H1 (cell line): ENCODE results near the gene NLGN4X. TPM values are rescaled to one million over a fixed set of nuclear protein-coding genes. Genes with fewer than 3 reads are reported as not detected.

Experiments
- BRCA1 ChIP-seq: IDR thresholded peaks from 2 replicates; pipeline ENCODE4 v1.6.1; 2012; ENCODE audit warnings: low read depth, low read length, improper control_type of control experiment
- MAFK ChIP-seq: IDR thresholded peaks from 2 replicates; pipeline ENCODE4 v1.6.1; 2012; ENCODE audit warnings: low read depth, mild to moderate bottlenecking, improper control_type of control experiment, low read length
- USF2 ChIP-seq: IDR thresholded peaks from 2 replicates; pipeline ENCODE4 v1.6.1; 2011; ENCODE audit warnings: low read length, improper control_type of control experiment
- polyA plus RNA-seq, 7 experiments: library from polyadenylated mRNA; depleted of rRNA in 3 of 7; stranded (reverse) in 5 of 7; unstranded in 2 of 7; fragments of >200 nt in 5 of 7; fragments of 200-250 nt in 2 of 7; gene quantifications; 1 replicate in 5 of 7; 2 replicates in 1 of 7; 4 replicates in 1 of 7; pipeline versions ENCODE4 v1.2.1 to v1.2.3, GENCODE V29; 2011 to 2013; ENCODE audit warnings: missing spikeins in 2 of 7, mixed read lengths in 2 of 7
- total RNA-seq: library from RNA; stranded (reverse); fragmentation: NEBNext Ultra II Directional; extraction: Animal tissue kit (Norgen Biotek cat#: 25700); gene quantifications from 2 replicates; pipeline ENCODE4 v1.2.1, GENCODE V29; 2021
- TF ChIP-seq, protein P1 (sequence below), 3 experiments: IDR thresholded peaks; 1 replicate in 2 of 3; 2 replicates in 1 of 3; pipeline versions ENCODE4 v1.5.1 to v1.6.1; 2011; ENCODE audit warnings: low read length in 3 of 3, mild to moderate bottlenecking in 3 of 3, inconsistent platforms in 2 of 3, low read depth in 1 of 3, moderate library complexity in 1 of 3; ENCODE audit not compliant: insufficient read depth in 1 of 3; ENCODE audit errors: control extremely low read depth in 1 of 3

Gene NLGN4X
- total and polyA plus RNA-seq, 2 of the 8 experiments (the other 6 are each of a cell fraction or from before 2014, with no cell fraction given) = 104 to 124 TPM

- TF ChIP-seq BRCA1 (no peak), MAFK (no peak), USF2 (no peak)
- TF ChIP-seq, protein P1, sequence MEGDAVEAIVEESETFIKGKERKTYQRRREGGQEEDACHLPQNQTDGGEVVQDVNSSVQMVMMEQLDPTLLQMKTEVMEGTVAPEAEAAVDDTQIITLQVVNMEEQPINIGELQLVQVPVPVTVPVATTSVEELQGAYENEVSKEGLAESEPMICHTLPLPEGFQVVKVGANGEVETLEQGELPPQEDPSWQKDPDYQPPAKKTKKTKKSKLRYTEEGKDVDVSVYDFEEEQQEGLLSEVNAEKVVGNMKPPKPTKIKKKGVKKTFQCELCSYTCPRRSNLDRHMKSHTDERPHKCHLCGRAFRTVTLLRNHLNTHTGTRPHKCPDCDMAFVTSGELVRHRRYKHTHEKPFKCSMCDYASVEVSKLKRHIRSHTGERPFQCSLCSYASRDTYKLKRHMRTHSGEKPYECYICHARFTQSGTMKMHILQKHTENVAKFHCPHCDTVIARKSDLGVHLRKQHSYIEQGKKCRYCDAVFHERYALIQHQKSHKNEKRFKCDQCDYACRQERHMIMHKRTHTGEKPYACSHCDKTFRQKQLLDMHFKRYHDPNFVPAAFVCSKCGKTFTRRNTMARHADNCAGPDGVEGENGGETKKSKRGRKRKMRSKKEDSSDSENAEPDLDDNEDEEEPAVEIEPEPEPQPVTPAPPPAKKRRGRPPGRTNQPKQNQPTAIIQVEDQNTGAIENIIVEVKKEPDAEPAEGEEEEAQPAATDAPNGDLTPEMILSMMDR (IDR thresholded peaks at IDR 0.05; ENCODE audit: control extremely low read depth in 1 of 3, insufficient read depth in 1 of 3, low read depth in 1 of 3, low read length in 3 of 3) = no peak
Measured at GRCh38 chrX:6132970-6133369, 95.7 kb downstream of the NLGN4X start (continued).
